Stomach smooth muscle (tissue), 2 donors: ENCODE results near the gene ARHGEF2.
A peak's percentile ranks its signal among the peaks of the same experiment; 100 is the strongest.

ENCODE experiments used
- H3K27ac ChIP-seq: one replicate; pipeline ENCODE4 v1.7.0; 2013; ENCODE audit warnings: mild to moderate bottlenecking, low read length, inconsistent platforms
- H3K27me3 ChIP-seq, 2 donors: one replicate each; pipeline ENCODE4 v1.7.0; 2013; ENCODE audit warnings: low read length in 2 of 2; ENCODE audit not compliant: insufficient read depth in 2 of 2, control insufficient read depth in 1 of 2
- H3K36me3 ChIP-seq, 2 donors: one replicate each; pipeline ENCODE4 v1.7.0; 2013; ENCODE audit warnings: low read length in 2 of 2; ENCODE audit not compliant: control insufficient read depth in 2 of 2, insufficient read depth in 2 of 2
- H3K4me1 ChIP-seq: one replicate; pipeline ENCODE4 v1.7.0; 2013; ENCODE audit warnings: low read length; ENCODE audit not compliant: control insufficient read depth, insufficient read depth
- H3K4me3 ChIP-seq, 2 donors: one replicate each; pipeline ENCODE4 v1.7.0; 2013; ENCODE audit warnings: low read length in 2 of 2
- H3K9ac ChIP-seq, 2 donors: one replicate each; pipeline ENCODE4 v1.7.0; 2013; ENCODE audit warnings: low read length in 2 of 2, mild to moderate bottlenecking in 1 of 2
- H3K9me3 ChIP-seq, 2 donors: one replicate each; pipeline ENCODE4 v1.7.0; 2013; ENCODE audit warnings: low read length in 2 of 2; ENCODE audit not compliant: control insufficient read depth in 2 of 2
- donor health status: healthy.
- donor health status: Pancreatic carcinoma.

The ARHGEF2 gene

DNA sequence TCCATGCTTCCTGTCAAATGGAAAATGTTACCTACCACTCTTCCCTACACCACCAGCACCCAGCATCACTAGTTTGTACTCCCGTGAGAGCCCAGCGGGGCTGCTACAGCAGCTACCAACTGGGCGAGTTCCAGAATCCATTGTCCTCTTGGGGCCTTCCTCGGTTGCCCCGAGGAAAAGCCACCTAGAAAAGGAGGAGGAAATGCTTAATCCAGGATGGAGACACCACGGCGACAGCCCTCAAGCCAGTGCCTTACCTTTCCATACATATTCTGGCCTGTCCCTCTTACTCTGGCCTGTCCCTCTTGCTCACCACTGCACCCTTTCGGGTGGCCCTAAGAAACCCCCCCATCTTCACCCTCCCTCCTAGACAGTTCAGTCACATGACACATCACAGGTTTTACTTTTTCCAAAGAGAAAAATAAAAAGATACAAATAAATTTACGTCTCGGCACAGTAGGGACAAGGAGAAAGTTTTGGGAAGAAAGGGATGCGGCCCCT, 67.7 kb downstream of the ARHGEF2 start:
- no peaks in the 10 kb centered on the region for H3K27me3 ChIP-seq
- no peaks in the 10 kb centered on the region for H3K9me3 ChIP-seq
- peaks cover 22 to 27% of the 10 kb centered on the region in 2 donors for H3K36me3 ChIP-seq
- H3K9ac ChIP-seq, result peak overlapping the region; percentile 81 to 86
- H3K27ac ChIP-seq, result peak overlapping the region; percentile 84
- peak overlapping the region; percentile 86 for H3K4me3 ChIP-seq
- H3K4me1 ChIP-seq, result peaks cover 14% of the 10 kb centered on the region

DNA sequence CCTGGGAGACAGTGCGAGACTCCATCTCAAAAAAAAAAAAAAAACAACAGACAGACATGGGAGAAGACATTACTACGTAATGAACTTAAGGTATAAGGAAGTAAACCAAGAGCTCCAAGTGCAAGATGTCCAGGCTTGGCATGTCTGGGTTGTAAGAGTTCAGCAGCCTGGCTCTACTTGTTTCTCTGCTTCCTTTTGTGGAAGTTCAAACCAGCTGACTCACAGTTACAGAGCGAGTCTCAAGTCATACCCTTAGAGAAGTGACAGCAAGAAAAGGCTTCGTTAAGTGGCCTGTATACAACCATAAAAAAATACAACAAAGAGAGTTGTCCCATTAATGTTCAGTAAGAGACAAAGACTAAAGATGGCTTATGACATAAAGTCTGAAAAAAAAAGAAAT, 68.5 kb downstream of the ARHGEF2 start:
- no peaks in the 10 kb centered on the region for H3K9me3 ChIP-seq
- H3K27me3 ChIP-seq, result no peaks in the 10 kb centered on the region
- peak overlapping the region; percentile 86 for H3K4me3 ChIP-seq
- peak overlapping the region; percentile 6 for H3K27ac ChIP-seq
- H3K4me1 ChIP-seq, result peaks cover 14% of the 10 kb centered on the region
- no peak overlapping the region for H3K9ac ChIP-seq
- H3K36me3 ChIP-seq, result peaks cover 26 to 30% of the 10 kb centered on the region in 2 donors

DNA sequence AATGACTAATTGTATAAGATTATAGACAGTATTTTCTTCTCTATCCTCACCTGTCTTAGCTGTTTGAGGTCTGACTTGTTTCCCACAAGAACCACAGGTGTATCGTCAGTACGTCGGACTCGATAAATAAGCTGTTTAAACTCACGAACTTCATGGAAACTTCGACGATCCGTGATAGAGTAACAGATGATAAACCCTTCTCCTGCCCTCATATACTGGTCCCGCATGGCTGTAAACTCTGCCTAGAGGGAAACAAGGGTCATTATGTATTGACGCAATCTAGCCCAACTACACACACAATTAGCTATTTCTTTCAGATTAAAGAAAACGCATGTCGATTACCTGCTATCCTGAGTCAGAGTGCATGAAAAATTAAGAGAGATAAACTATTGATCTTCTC, 74.1 kb downstream of the ARHGEF2 start:
- Histone ChIP-seq H3K4me3 (no peak overlapping the region), H3K9ac (no peak overlapping the region), H3K36me3 (peaks cover 38 to 41% of the 10 kb centered on the region in 2 donors), H3K27me3 (no peaks in the 10 kb centered on the region), H3K9me3 (no peaks in the 10 kb centered on the region), H3K27ac (no peak overlapping the region), H3K4me1 (no peaks in the 10 kb centered on the region)

DNA sequence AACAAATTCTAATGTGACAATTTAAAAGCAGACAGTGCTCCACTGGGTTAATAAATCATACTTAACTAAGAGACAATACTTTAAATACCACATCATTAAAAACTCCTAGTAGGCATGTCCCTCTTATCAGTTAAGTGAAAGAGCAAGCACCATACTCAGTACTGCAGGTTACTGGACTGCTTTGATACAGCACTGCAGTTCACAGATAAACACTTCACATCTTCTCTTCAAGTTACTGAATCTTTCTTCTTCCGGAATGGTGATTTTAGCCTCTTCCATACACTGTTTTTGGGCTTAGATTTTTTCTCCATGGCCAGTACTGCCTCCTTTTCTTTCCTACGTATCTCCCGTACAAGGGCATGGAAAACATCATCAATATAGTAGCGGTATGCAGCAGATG, 78.2 kb downstream of the ARHGEF2 start:
- Histone ChIP-seq H3K4me3 (no peak overlapping the region), H3K4me1 (no peaks in the 10 kb centered on the region), H3K9me3 (no peaks in the 10 kb centered on the region), H3K36me3 (peaks cover 34 to 37% of the 10 kb centered on the region in 2 donors), H3K27ac (no peak overlapping the region), H3K27me3 (no peaks in the 10 kb centered on the region), H3K9ac (no peak overlapping the region)

DNA sequence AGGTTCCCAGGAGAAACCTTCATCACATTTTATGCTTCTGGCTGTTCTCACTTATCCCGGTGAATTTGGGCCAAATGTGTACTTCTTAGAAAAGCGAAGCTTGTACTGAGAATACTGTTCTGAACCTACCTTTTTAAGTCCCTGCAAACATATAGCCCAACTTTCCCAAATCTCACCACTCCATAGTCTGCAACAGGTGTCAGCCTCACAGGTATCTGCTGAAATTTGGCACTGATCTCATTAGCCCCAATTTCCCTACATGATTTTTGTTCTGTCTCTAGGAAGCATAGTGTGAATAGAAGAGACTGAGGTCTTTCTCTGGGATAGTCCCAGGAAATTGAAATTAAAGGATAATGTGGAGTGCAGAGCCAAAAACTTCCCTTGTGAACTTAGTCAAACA, 78.7 kb downstream of the ARHGEF2 start:
- Histone ChIP-seq H3K4me3 (no peak overlapping the region), H3K36me3 (peaks cover 30 to 33% of the 10 kb centered on the region in 2 donors), H3K9me3 (no peaks in the 10 kb centered on the region), H3K27me3 (no peaks in the 10 kb centered on the region), H3K4me1 (no peaks in the 10 kb centered on the region), H3K27ac (no peak overlapping the region), H3K9ac (no peak overlapping the region)

DNA sequence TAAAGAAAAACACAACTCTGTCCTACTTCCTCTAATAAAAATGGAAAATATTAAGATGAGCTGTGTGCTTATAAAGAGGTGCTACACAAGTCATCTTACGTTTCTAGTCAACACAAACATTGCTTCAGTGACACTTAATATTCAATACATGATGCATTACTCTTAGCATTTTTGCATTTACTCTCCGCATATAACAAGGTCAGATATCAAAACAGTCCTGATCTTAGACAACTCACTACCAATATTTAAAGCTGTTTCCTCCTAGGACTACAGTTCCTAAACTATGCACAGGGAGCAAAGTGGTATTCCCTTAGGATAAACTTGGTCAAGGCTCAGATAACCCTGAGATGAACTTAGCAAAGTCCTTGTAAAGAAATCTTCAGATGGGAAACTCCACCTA, 79.5 kb downstream of the ARHGEF2 start:
- no peaks in the 10 kb centered on the region for H3K9me3 ChIP-seq
- no peak overlapping the region for H3K9ac ChIP-seq
- no peak overlapping the region for H3K4me3 ChIP-seq
- H3K27ac ChIP-seq, result no peak overlapping the region
- H3K4me1 ChIP-seq, result no peaks in the 10 kb centered on the region
- H3K36me3 ChIP-seq, result peaks cover 22 to 26% of the 10 kb centered on the region in 2 donors
- no peaks in the 10 kb centered on the region for H3K27me3 ChIP-seq

DNA sequence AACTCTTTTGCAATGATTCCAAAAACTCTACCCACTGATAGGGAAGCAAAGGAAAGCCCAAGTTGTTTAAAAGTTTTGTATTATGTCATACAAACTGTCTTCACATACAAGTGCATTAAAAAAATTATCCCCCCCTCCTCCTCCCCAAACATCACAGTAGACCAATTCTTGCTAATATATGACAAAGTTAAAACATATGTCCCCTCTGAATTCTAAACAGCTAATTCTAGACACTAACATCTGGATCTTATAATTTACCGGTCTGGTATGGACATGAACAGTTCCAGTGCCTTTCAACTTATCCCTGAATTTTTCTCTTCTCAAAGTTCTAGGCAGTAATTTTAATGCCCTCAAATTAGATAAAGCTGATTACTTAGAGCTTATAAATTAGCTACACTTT, 80.6 kb downstream of the ARHGEF2 start:
- no peaks in the 10 kb centered on the region for H3K27me3 ChIP-seq
- no peak overlapping the region for H3K4me3 ChIP-seq
- H3K9ac ChIP-seq, result no peak overlapping the region
- peaks cover 3% of the 10 kb centered on the region for H3K4me1 ChIP-seq
- H3K36me3 ChIP-seq, result peaks cover 17 to 20% of the 10 kb centered on the region in 2 donors
- H3K9me3 ChIP-seq, result no peaks in the 10 kb centered on the region
- no peak overlapping the region for H3K27ac ChIP-seq
